GM19043 (cell line): ENCODE measurements around the gene PLAAT5.
"Not testable (repeated sequence)": the region's sequence is repeated elsewhere in the genome, so short reads cannot be mapped to it uniquely, and the experiment has no call there.

Experiments used
- ATAC-seq: cut with Tn5 transposase; IDR thresholded peaks from one replicate; pipeline ENCODE4 v1.9.1; 2021; ENCODE audit warnings: low read depth; ENCODE audit not compliant: unreplicated experiment

The PLAAT5 gene

GRCh38 chr11:63489879-63490278 lies 1.1 kb downstream of the PLAAT5 start:
- no peak for ATAC-seq

- ATAC-seq: no peak
Observed at GRCh38 chr11:63488789-63489188, 2.2 kb downstream of the PLAAT5 start.

DNA sequence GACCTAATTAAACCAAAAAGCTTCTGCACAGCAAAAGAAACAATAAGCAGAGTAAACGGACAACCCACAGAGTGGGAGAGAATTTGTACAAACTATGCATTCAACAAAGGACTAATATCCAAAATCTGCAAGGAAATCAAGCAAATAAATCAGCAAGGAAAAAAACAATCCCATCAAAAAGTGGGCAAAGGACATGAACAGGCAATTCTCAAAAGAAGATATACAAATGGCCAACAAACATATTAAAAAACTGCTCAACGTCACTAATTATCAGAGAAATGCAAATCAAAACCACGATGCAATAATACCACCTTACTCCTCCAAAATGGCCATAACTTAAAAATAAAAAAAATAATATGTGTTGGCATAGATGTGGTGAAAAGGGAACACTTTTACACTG lies 5.2 kb downstream of the PLAAT5 start:
- no peak for ATAC-seq

GRCh38 chr11:63480039-63480438 lies 10.9 kb downstream of the PLAAT5 start:
- no peak for ATAC-seq

- no peak for ATAC-seq
Observed at GRCh38 chr11:63478896-63479295, 12.1 kb downstream of the PLAAT5 start.

DNA sequence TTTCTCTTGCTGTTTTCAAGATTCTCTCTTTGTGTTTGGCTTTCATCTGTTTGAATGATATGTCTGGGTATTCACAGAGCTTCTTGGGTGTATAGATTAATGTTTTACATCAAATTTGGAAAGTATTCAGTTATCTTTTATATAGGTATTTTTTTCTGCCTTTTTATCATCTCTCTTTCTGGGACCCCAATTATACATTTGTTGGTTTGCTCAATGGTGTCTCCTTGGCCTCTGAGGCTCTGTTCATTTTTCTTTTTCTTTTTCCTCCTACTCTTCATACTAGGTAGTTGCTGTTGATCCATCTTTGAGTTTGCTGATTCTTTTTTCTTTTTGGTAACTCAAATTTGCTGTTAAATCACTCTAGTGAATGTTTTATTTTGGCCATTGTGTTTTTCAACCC lies 14.3 kb downstream of the PLAAT5 start:
- ATAC-seq: no peak

- no peak for ATAC-seq
Observed at GRCh38 chr11:63472372-63472771, 18.6 kb downstream of the PLAAT5 start.

- no peak for ATAC-seq
Observed at GRCh38 chr11:63470311-63470710, 20.7 kb downstream of the PLAAT5 start.

DNA sequence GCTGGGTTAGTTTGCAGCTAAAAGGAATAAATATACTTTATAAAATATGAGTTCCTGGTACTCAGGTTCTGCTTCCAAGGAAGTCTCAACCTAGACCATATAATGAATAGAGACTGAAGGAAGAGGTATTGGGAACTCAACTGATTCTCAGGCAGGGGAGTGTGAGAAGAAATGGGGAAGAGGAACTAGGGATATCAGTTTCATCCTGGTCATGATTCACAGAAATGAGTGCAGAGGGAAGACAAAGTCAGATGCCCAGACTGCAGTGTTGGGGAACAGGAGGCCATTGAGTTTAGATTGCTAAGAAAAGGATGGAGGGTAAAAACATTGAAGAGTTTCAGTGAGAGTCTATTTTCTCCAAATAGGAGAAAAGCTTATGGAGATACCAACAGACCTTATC lies 28.8 kb downstream of the PLAAT5 start:
- no peak for ATAC-seq

DNA sequence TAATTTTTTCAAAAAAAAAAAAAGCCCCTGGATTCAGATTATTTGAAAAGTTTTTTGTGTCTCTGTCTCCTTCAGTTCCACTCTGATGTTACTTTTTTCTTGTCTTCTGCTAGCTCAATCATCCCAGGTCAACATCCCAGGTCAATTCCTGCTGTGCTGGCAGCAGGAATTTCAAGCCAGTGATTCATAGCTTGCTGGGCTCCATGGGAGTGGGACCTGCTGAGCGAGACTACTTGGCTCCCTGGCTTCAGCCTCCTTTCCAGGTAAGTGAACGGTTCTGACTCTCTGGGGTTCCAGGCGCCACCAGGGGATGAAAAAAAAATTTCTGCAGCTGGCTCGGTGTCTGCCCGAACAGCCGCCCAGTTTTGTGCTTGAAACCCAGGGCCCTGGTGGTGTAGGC lies 31.4 kb downstream of the PLAAT5 start:
- ATAC-seq: no peak

DNA sequence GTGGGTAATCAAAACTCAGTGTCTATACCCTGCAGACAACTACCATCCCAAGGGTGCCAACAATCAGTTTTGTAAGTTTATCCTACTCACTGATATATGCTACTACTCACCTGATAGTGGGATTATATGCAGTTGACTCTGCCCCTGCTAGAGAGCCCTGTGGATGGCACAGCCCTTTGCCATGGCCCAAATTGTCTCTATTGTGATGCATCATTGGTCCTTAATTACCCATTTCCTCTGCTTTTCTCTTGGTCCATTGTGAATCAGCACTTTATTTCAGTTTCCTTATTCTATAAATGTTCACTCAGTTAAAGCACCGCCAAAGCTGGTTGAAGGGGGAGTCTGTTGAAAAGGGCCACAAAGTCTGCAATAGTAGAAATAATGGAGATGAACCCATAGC lies 42.3 kb downstream of the PLAAT5 start:
- ATAC-seq: no peak

DNA sequence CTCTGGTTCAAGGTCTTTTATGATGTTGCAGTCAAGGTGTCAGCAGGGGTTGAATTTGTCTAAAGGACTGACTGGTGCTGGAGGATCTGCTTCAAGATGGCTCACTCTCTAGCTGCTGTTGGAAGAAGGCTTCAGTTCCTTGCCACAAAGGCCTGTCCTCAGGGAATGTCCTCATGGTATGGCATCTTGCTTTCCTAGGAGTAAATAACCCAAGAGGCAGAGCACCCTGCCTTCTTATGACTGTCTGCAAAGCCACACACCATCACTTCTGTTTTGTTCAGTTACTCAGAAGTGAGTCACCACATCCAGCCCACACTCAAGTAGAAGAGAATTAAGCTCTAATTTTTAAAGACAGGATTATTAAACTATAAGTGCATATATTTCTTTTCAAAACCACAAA lies 45.2 kb downstream of the PLAAT5 start:
- ATAC-seq: no peak

DNA sequence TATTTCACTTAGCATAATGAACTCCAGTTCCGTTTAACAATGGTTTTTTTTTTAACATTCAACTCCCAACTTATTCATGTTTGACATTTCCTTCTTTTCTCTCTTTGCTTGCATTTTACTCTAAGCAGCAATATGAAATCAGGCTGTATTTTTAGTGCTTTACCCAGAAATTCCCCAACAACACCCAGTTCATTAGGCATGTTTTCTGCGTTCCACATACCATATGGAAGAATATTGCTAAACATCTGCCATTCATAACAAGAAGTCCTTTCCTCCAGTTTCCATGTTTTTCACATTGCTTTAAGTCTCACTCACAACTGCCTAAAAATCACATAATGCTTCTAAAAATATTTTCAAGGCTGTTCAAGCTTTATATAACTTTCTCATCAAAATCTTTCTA lies 45.8 kb downstream of the PLAAT5 start:
- no peak for ATAC-seq

DNA sequence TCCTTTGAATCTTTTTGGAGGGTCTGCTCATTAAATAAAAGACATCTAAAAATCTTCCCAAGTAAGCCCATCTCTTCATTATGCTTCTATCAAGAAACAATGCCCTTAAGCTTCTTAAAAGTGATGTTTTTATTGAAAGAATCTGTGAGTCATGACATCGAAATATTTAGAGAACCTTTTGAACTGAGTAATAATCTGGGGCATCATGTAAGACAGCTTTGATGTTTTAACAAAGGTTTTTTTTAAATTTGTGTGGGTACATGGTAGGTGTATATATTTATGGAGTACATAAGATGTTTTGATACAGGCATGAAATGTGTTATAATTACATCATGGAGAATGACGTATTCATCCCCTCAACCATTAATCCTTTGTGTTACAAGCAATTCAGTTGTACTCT lies 46.8 kb downstream of the PLAAT5 start:
- no peak for ATAC-seq

DNA sequence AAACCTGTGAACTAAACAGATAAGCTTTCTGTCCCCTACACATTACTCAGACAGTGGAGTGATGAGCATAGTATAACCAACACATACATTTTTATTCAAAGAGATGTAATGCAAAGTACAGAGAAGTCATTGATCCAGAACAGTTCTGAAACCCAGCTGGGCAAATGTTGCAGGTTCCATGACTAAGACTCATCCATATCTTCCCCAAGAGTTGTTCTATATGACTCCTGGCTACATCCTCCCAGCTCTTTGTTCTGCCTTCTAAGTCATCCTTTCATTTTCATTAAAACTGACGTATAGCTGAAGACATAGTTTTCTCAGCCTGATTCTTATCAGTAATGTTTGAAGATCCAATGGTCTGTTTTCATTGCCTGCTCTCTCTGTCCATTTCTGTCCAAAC lies 47.3 kb downstream of the PLAAT5 start:
- ATAC-seq: no peak

GRCh38 chr11:63435831-63436230 lies 55.1 kb downstream of the PLAAT5 start:
- not testable (repeated sequence) for ATAC-seq

GRCh38 chr11:63435351-63435750 lies 55.6 kb downstream of the PLAAT5 start:
- not testable (repeated sequence) for ATAC-seq

DNA sequence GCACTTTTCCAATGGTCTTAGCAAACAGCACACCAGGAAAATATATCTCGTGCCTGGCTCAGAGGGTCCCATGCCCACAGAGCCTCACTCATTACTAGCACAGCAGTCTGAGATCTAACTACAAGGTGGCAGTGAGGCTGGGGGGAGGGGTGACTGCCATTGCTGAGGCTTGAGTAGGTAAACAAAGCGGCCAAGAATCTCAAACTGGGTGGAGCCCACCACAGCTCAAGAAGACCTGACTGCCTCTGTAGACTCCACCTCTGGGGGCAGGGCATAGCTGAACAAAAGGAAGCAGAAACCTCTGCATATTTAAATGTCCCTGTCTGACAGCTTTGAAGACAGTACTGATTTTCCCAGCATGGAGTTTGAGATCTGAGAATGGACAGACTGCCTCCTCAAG lies 60.2 kb downstream of the PLAAT5 start:
- not testable (repeated sequence) for ATAC-seq

DNA sequence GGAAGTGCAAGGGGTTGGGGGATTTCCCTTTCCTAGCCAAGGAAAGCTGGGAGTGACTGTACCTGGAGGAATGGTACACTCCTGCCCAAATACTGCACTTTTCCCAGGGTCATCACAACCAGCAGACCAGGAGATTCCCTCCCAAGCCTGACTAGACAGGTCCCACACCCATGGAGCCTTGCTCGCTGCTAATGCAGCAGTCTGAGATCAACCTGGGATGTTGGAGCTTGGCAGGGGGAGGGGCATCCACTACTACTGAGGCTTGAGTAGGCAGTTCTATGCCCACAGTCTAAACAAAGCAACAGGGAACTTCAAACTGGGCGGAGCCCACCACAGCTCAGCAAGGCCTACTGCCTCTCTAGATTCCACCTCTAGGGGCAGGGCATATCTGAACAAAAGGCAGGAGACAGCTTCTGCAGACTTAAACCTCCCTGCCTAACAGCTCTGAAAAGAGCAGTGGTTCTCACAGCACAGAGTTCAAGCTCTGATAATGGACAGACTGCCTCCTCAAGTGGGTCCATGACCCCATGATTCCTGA lies 62.9 kb downstream of the PLAAT5 start:
- no peak for ATAC-seq

DNA sequence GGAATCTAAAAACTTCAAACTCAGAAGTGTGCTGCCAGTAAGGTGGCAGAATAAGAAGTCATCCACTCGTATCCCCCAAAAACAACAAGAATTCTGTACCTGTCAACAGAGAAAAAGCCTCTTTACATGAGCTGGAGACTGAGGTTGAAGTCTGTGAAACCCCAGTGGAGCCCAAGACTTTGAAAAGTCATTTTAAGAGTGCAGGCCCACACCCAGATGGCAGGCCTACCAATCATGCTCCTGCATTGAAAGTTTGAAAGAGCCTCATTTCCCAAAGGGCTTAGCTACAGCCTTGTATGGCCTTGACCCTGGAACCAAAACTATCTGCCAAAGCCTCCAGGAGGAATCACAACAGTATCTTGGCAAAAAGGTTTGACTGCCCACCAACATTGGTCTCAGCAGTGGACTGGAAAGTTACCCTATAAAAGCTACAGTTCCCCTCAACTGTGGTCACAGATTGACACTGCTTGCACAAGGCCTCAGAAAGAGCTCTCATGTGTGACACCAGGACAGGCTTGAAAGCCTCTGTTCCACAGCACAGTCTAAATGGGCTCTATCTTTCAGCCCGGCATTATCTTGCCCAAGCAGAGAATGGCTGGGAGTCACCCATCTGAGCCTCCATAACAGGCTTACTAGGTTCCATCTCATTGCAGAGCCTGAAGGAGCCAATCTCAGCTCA lies 73.7 kb downstream of the PLAAT5 start:
- ATAC-seq: no peak
